IMR-90 (cell line): Measurements from ENCODE around the gene NT5C. TPM values are rescaled to one million over a fixed set of nuclear protein-coding genes. Genes with fewer than 3 reads are reported as not detected.

ENCODE experiments used
- ATAC-seq: fragments of 200-7000 bp; cut with Tn5 transposase; 2 replicates; pipeline ENCODE4 v1.9.1; 2020; ENCODE audit warnings: low read depth, mild to moderate bottlenecking, moderate library complexity
- BruUV-seq: library from RNA; stranded (reverse); fragments of 400-500 nt; replicated peaks from 2 replicates; lab custom pipeline; 2021; lab: Mats Ljungman, UMichigan
- CTCF ChIA-PET: fragments of 300-600 bp; formaldehyde crosslinking; extraction: SDS; loops from one replicate; lab custom pipeline; 2021; ENCODE audit warnings: antibody characterized with exemption; lab: Yijun Ruan, JAX
- POLR2A ChIA-PET: fragments of 300-600 bp; sonication (Branson Sonifier 250); formaldehyde crosslinking; loops from one replicate; lab custom pipeline; 2022; ENCODE audit warnings: antibody characterized with exemption; ENCODE audit not compliant: unreplicated experiment; lab: Charles Lee
- DNase-seq: peaks from one replicate; pipeline ENCODE4 v3.0.0; 2013
- H2AFZ ChIP-seq: replicated peaks from 2 replicates; pipeline ENCODE3; 2013; ENCODE audit warnings: low read length, mild to moderate bottlenecking; ENCODE audit not compliant: poor library complexity
- H2AK5ac ChIP-seq: 2 replicates; pipeline ENCODE4 v1.6.1; 2013; ENCODE audit warnings: low read depth, low read length, inconsistent platforms
- H2AK9ac ChIP-seq: replicated peaks from 2 replicates; pipeline ENCODE3; 2013; ENCODE audit warnings: mild to moderate bottlenecking, low read depth, low read length, moderate library complexity; ENCODE audit not compliant: poor library complexity
- H2BK120ac ChIP-seq: 2 replicates; pipeline ENCODE4 v1.6.1; 2013; ENCODE audit warnings: low read depth, low read length, inconsistent platforms
- H2BK15ac ChIP-seq: 3 replicates; pipeline ENCODE4 v1.6.1; 2013; ENCODE audit warnings: low read depth, low read length, inconsistent platforms
- H2BK20ac ChIP-seq: 2 replicates; pipeline ENCODE4 v1.6.1; 2013; ENCODE audit warnings: low read depth, mild to moderate bottlenecking, inconsistent platforms, low read length, moderate library complexity
- H2BK5ac ChIP-seq: 2 replicates; pipeline ENCODE4 v1.6.1; 2013; ENCODE audit warnings: mild to moderate bottlenecking, low read depth, low read length, inconsistent platforms; ENCODE audit not compliant: poor library complexity, severe bottlenecking
- H3K14ac ChIP-seq: replicated peaks from 2 replicates; pipeline ENCODE4 v1.6.1; 2013; ENCODE audit warnings: low read depth, low read length, inconsistent platforms
- H3K18ac ChIP-seq: 2 replicates; pipeline ENCODE4 v1.6.1; 2013; ENCODE audit warnings: low read depth, low read length, control low read depth
- H3K23ac ChIP-seq: 2 replicates; pipeline ENCODE4 v1.6.1; 2013; ENCODE audit warnings: low read depth, low read length, inconsistent platforms
- H3K27ac ChIP-seq: 2 replicates; pipeline ENCODE4 v1.5.1; 2013; ENCODE audit warnings: mild to moderate bottlenecking, control low read depth, low read length; ENCODE audit not compliant: insufficient read depth
- H3K27me3 ChIP-seq: 2 replicates; pipeline ENCODE4 v1.6.1; 2013; ENCODE audit warnings: low read length; ENCODE audit not compliant: control insufficient read depth, insufficient read depth
- H3K36me3 ChIP-seq: 2 replicates; pipeline ENCODE4 v1.6.1; 2013; ENCODE audit warnings: low read length, mixed read lengths; ENCODE audit not compliant: control insufficient read depth, insufficient read depth
- H3K4ac ChIP-seq: 2 replicates; pipeline ENCODE4 v1.6.1; 2013; ENCODE audit warnings: low read depth, low read length, inconsistent platforms
- H3K4me1 ChIP-seq: 2 replicates; pipeline ENCODE4 v1.6.1; 2013; ENCODE audit warnings: low read length, mixed read lengths; ENCODE audit not compliant: control insufficient read depth, insufficient read depth
- H3K4me2 ChIP-seq: 2 replicates; pipeline ENCODE4 v1.6.1; 2013; ENCODE audit warnings: low read depth, mild to moderate bottlenecking, control low read depth, low read length, moderate library complexity
- H3K4me3 ChIP-seq: 2 replicates; pipeline ENCODE4 v1.5.1; 2013; ENCODE audit warnings: low read depth, mild to moderate bottlenecking, control low read depth, low read length, moderate library complexity; ENCODE audit not compliant: insufficient read depth
- H3K56ac ChIP-seq: 2 replicates; pipeline ENCODE4 v1.6.1; 2013; ENCODE audit warnings: low read length, inconsistent platforms; ENCODE audit not compliant: insufficient read depth; ENCODE audit errors: extremely low read depth
- H3K79me1 ChIP-seq, 2 experiments: 2 replicates each; pipeline ENCODE4 v1.6.1; 2013; ENCODE audit warnings: low read length in 2 of 2, inconsistent platforms in 1 of 2, low read depth in 1 of 2
- H3K9ac ChIP-seq: 2 replicates; pipeline ENCODE4 v1.6.1; 2013; ENCODE audit warnings: low read depth, low read length, control low read depth
- H3K9me1 ChIP-seq: 2 replicates; pipeline ENCODE4 v1.6.1; 2013; ENCODE audit warnings: low read length, inconsistent platforms; ENCODE audit not compliant: insufficient read depth
- H3K9me3 ChIP-seq: 2 replicates; pipeline ENCODE4 v1.6.1; 2013; ENCODE audit warnings: low read length; ENCODE audit not compliant: control insufficient read depth, insufficient read depth
- H4K20me1 ChIP-seq: 2 replicates; pipeline ENCODE4 v1.6.1; 2013; ENCODE audit warnings: low read length, inconsistent platforms; ENCODE audit not compliant: insufficient read depth
- H4K5ac ChIP-seq: 2 replicates; pipeline ENCODE4 v1.6.1; 2013; ENCODE audit warnings: mild to moderate bottlenecking, low read depth, low read length, control low read depth
- H4K8ac ChIP-seq, 2 experiments: 2 replicates each; pipeline ENCODE4 v1.6.1; 2013; ENCODE audit warnings: low read depth in 2 of 2, low read length in 2 of 2, control low read depth in 1 of 2, inconsistent platforms in 1 of 2
- H4K91ac ChIP-seq: 2 replicates; pipeline ENCODE4 v1.6.1; 2013; ENCODE audit warnings: low read depth, low read length, inconsistent platforms; ENCODE audit not compliant: insufficient read depth
- ELK1 ChIP-seq: fragments of 150-350 bp; IDR thresholded peaks from 2 replicates; pipeline ENCODE4 v1.6.1; 2016; ENCODE audit warnings: low read depth, mild to moderate bottlenecking, low read length, moderate library complexity, borderline replicate concordance
- MAZ ChIP-seq: IDR thresholded peaks from 2 replicates; pipeline ENCODE4 v1.6.1; 2012; ENCODE audit warnings: low read depth, mild to moderate bottlenecking, low read length, improper control_type of control experiment, moderate library complexity, borderline replicate concordance
- POLR2A ChIP-seq: IDR thresholded peaks from 2 replicates; pipeline ENCODE4 v1.6.1; 2012; ENCODE audit warnings: mild to moderate bottlenecking, low read depth, low read length
- WGBS, 2 experiments: methylation state at CpG; one replicate each; pipeline versions ENCODE4 v1.1.5 to v1.1.7; 2013; ENCODE audit warnings: missing lambda C conversion rate in 2 of 2; ENCODE audit not compliant: insufficient read length in 1 of 2; ENCODE audit errors: extremely low coverage in 2 of 2; 5-methylcytosine and 5-hydroxymethylcytosine counted together
- dilution Hi-C: fragments of 300-500 bp; cut with HindIII; formaldehyde crosslinking; loops from one replicate; pipeline ENCODE4 v1.14.3; 2018; ENCODE audit warnings: low sequenced_read_pairs; ENCODE audit not compliant: unreplicated experiment
- in situ Hi-C: fragments of 300-500 bp; cut with MboI; formaldehyde crosslinking; loops from 3 replicates; pipeline ENCODE4 v1.14.3; 2019; ENCODE audit warnings: low sequenced_read_pairs, inconsistent platforms, mixed read lengths
- intact Hi-C: fragments of 100-400 bp; cut with micrococcal nuclease; formaldehyde crosslinking; loops from 2 replicates; pipeline ENCODE4 v1.10.0; 2022
- polyA plus RNA-seq, 3 experiments: library from polyadenylated mRNA; depleted of rRNA; stranded (reverse); fragments of >200 nt; gene quantifications; 2 replicates each; pipeline ENCODE4 v1.2.3, GENCODE V29; 2012; ENCODE audit warnings: low replicate concordance in 1 of 3
- total RNA-seq: library from RNA; depleted of rRNA; stranded (reverse); fragments of >200 nt; gene quantifications from 2 replicates; pipeline ENCODE4 v1.2.3, GENCODE V29; 2012

Gene NT5C
- total and polyA plus RNA-seq, 2 of the 4 experiments (the other 2 are of a cell fraction): 24.0 to 44.6 TPM

GRCh38 chr17:75087558-75088453 is 43.7 kb downstream of the NT5C start, which contains the start of gene SLC16A5:
Gene SLC16A5, plus strand, starts transcription at chr17:75087954. Its CDS starts 5,683 bp downstream, at chr17:75093637.
- H4K5ac ChIP-seq: peak within 1 kb of the TSS; percentile 86
- H3K56ac ChIP-seq: peak within 1 kb of the TSS; percentile 72
- no peaks in the 10 kb centered on the region for H3K9me3 ChIP-seq
- DNase-seq (peak; percentile 55), ATAC-seq (peak; percentile 84)
- peak within 1 kb of the TSS; percentile 51 for H2BK5ac ChIP-seq
- no peaks in the 10 kb centered on the region for H3K36me3 ChIP-seq
- peak within 1 kb of the TSS; percentile 99 for H3K4ac ChIP-seq
- peak within 1 kb of the TSS; percentile 31; the same call in 1 of the 2 replicates for H3K18ac ChIP-seq
- H4K8ac ChIP-seq: peak within 1 kb of the TSS; percentile 94 to 100
- H3K27me3 ChIP-seq: no peaks in the 10 kb centered on the region
- dilution Hi-C loops (no loop called here), intact Hi-C loops (no loop called here), in situ Hi-C loops (no loop called here)
- H2BK120ac ChIP-seq: peak within 1 kb of the TSS; percentile 90
- peak within 1 kb of the TSS; percentile 74; the same call in 1 of the 3 replicates for H2BK15ac ChIP-seq
- H3K9me1 ChIP-seq: peaks cover 15% of the 10 kb centered on the region
- no peaks in the 10 kb centered on the region for H4K20me1 ChIP-seq
- H2BK20ac ChIP-seq: peak within 1 kb of the TSS; percentile 34; the same call in 1 of the 2 replicates
- TF ChIP-seq ELK1 (no peak), MAZ (peak; percentile 67; the same call in 1 of the 2 replicates), POLR2A (no peak)
- peak within 1 kb of the TSS; percentile 100 for H4K91ac ChIP-seq
- H3K27ac ChIP-seq: peak within 1 kb of the TSS; percentile 64
- H3K9ac ChIP-seq: peak within 1 kb of the TSS; percentile 73
- H3K14ac ChIP-seq: peak within 1 kb of the TSS; percentile 100
- no TSS peak for BruUV-seq
- peak within 1 kb of the TSS; percentile 97 for H3K23ac ChIP-seq
- H3K79me1 ChIP-seq: peaks cover 0 to 28% of the 10 kb centered on the region in 2 experiments; a peak in 3 of 4 replicates
- ChIA-PET POLR2A (no interaction called here), CTCF (interaction anchor here (0.6 kb wide), 1 partner anchor 84 kb away, joined by 5 read pairs; no protein-coding TSS in a partner anchor)
- WGBS, 2 experiments: 14% methylated on average over 52 of the region's 69 CpGs; no CpG with 5 or more reads in 1 of the 2 experiments
- peak within 1 kb of the TSS; percentile 99 for H2AK9ac ChIP-seq
- H3K4me3 ChIP-seq: peak within 1 kb of the TSS; percentile 37
- H3K4me1 ChIP-seq: peaks cover 20% of the 10 kb centered on the region
- H2AFZ ChIP-seq: peak within 1 kb of the TSS; percentile 99
- peak within 1 kb of the TSS; percentile 51 for H3K4me2 ChIP-seq
- peak within 1 kb of the TSS; percentile 93 for H2AK5ac ChIP-seq
